Brain pericyte (primary cell): ENCODE measurements around the gene PPP2R3C.
"Not testable (repeated sequence)": the region's sequence is repeated elsewhere in the genome, so short reads cannot be mapped to it uniquely, and the experiment has no call there.

Source experiments
- DNase-seq: peaks from one replicate; pipeline ENCODE4 v3.0.0-alpha.2; 2012; ENCODE audit warnings: low read depth, low spot score

Gene PPP2R3C

DNA sequence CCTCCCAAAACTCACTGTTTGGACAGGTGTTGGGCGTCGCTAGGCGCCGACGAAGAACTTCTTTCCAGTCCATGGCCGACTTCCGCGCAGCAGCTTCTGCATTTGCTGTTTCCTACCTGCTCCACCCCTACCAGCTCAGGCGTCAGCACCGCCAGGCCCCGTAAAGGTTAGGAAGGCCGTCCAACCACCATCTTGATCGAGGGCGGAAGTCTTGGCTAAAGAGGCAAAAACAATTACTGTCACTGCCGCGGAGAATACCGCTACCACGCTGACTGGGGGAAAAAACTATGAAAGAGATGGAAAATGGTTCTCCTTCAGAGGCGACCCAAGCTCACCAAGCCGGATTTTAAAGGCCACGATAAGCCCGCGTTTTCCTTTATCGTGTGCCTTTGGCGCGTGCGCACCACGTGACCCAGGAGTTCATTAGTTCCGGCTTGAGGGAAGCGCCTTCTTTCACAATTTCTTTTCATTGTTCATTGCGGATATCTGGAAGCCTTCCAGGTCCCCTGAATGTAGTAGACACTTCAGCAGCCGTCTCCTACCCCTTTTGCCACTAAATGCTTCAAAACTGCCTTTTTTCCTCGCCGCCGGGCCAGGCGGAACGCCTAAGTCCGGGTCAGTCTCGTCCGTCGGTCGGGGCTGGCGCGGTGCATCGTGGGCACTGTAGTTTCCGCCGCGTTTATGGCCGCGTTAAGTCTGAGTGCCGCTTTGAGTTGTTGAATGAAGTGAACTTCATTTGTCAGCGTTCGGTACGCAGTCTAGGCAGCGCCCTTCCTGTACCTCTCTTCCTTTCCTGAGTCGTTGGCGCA is at the start of gene PPP2R3C, which contains the start of gene PRORP:
Gene PPP2R3C, minus strand, starts transcription at position 104 of the 809 bp plus-strand sequence. Its CDS starts 31 bp downstream, at position 73.
Gene PRORP, plus strand, starts transcription at position 666 of the 809 bp plus-strand sequence. CDS start 694 bp downstream, outside the sequence.
- DNase-seq: peak; percentile 93

DNA sequence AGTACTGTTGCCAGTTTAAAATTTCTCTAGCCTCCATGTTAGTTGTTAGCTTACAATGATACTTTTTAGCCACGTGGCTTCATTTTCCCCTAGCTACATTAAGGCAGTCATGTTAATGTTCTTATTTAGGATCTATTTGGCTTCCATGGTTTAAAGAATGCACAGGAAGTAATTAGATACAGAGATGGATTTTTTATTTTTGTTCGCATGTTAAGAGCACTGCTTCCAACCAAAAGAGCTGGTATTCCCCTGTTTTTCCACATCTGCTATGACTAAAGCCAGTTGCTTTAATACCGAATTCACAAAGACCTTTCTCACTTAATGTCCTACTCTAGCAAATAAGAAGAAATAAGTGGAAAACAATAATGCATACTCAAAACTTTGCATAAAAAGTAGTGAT is 45.7 kb upstream of the PPP2R3C start:
- DNase-seq: no peak

DNA sequence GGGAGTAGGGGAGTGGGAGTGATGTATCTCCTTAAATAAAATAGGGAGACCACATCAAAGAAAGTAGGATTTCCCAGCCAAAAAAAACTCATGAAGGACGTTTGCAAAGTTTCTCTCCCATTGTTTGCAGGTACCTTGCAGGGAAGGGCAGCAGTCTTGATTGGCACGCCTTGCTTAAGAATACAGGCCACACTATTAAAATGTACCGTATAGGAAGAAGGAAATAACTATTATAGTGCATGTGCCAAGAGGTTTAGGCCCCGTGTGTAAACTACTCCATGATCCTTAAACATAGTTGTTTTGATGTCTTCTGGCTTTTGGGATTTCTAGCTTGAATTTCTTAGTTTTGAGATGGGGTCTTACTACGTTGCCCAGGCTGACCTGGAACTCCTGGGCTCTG is 43.1 kb upstream of the PPP2R3C start:
- DNase-seq: no peak

DNA sequence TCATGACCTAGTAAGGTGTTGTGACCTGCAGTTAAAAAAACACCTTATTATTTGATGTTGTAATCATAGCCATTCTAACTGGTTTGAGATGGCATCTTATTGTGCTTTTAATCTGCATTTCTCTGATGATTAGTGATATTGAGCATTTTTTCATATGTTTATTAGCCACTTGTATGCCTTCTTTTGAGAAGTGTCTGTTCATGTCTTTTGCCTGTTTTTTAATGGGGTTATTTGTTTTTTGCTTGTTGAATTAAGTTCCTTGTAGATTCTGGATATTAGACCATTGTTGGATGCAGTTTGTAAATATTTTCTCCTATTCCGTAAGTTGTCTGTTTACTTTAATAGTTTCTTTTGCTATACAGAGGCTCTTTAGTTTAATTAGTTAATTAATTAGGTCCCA is 41.6 kb upstream of the PPP2R3C start:
- DNase-seq: no peak

DNA sequence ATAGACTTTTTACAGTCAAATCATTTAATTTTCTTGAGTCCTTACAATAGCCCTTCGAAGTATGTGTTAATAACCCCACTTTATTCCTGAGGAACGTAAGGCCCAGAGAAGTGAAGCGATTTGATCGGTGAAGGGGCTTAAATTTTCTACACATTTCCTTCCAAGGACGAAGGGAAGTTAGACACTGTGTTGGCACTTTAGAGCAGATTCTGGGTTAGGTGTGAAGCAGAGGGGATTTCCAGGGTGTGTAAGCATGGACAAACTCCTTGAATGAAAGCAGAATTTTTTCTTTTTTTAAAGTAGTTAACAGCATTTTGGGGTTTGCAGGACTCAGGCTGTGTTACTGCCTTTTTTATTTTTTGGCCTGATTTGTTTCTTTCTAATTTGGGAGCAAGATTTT is 39.4 kb upstream of the PPP2R3C start:
- DNase-seq: no peak

DNA sequence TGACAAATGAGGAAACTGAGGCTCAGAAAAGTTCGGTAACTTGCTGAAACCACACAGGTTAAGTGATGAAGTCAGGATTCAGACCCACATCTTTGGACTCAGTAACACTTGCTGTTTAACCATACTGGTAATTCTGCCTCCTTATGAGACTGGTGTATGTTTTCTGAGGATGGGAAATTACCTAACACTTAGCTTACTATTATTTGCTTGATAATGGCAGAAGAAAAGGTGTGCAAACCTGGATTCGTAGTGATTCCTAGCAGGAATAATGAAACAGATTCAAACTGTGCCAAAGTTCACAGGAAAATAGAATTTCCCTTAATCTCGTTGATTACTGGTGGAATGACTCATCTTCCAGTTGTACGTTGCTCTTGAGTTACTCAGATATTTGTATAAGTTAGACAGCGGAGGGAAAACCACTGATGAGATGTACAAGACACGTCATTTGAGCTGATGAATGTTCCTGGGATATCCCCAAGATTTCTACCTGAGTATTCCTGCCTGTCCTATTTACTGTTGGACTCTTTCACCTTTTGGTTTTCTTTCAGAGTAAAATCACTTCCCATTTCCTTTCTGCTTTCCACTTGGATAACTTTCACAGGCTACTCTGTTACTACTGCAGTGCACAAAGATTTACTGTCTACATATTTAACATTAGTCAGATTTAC is 38.1 kb upstream of the PPP2R3C start:
- peak; percentile 50 for DNase-seq

DNA sequence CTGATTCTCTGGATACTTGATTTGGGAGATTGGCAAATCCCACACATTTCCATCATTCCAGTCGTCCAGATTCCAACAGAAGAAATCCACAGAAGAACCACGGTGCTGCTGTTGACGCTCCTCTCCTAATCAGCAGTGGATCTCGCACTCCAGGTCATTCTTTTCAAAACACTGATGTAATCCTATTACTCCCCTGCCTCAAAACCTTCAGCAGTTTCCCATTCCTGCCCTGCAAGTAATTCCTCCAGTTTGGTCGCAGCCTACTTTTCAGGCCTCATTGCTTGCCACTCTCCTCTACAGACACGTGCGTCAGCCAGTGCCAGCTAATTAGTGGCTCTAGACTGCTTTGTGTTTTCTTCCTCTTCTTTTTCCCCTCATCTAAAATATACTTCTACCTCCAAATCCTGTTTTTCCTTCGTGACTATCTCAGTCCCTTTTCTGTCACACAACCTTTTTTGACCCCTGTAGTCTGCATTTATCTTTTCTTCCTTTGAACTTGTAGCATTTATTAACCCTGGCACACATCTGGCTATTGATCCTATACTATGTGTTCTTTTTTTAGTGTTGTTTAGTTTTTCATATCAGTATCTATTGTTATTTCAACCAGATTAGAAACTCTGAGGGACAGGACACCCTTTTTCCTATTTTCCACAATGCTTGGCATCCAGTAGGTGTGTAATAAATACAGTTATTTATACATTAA is 37.3 kb upstream of the PPP2R3C start:
- DNase-seq: no peak

DNA sequence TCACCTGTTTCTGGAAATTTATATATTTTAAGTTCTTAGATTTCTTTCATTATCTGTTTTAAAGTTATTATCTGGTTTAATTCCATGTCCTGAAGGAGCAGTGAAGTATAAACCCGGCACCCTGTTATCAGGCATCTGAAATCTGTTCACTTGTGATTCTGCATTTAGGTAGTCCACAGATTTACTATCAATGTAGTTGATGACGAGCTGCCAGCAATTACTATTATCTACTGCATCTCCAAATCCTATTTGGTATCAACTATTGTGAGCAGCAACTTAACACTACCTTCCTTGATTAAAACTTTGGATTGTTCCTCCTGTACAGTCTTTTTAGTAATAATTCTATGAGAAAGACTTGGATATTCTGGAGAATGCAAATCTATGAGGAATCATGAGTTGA is 36.7 kb upstream of the PPP2R3C start:
- DNase-seq: no peak

DNA sequence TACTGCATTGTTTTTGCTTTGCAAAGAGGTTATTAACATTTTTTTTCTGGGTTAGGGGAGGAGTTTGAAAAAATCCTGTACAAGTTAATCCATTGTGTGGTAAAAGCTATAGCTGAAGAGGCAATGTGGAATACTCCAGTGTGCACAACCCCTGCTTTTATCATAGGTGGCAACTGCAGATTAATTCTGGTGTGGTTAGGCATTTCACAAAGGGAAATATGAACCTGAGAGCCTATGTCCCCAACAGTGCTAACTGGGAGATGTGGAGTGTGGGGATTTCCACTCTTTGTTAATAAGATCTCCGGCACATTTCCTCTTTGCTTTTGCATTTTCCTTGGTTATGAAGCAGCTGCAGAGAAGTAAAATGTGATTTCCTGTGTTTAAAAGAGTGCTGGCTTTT is 34.2 kb upstream of the PPP2R3C start:
- no peak for DNase-seq

DNA sequence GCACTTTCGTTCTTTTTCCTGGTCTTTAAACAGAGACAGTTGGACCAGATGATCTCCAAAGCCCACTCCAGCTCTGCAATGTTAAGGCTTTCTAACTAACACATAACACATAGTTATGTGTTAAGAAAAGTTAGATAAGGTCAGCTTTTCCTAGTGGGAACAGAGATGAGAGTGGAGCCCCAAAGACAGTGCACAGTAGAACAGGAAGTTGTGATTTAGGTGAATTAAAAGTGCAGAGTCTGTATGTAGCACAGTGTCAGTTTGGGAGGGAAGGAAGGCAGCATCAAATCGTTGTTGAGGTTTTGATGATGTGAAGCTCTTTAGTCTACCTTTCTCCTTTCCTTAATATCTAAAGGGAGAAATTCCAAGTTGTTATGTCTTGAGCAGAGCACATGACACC is 32.2 kb upstream of the PPP2R3C start:
- DNase-seq: no peak

DNA sequence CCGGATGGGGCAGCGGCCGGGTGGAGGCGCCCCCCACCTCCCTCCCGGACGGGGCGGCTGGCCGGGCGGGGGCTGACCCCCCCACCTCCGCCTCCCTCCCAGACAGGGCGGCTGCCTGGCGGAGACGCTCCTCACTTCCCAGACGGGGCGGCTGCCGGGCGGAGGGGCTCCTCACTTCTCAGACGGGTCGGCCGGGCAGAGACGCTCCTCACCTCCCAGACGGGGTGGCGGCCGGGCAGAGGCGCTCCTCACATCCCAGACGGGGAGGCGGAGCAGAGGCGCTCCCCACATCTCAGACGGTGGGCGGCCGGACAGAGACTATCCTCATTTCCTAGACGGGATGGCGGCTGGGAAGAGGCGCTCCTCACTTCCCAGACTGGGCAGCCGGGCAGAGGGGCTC is 30.7 kb upstream of the PPP2R3C start:
- DNase-seq: not testable (repeated sequence)

DNA sequence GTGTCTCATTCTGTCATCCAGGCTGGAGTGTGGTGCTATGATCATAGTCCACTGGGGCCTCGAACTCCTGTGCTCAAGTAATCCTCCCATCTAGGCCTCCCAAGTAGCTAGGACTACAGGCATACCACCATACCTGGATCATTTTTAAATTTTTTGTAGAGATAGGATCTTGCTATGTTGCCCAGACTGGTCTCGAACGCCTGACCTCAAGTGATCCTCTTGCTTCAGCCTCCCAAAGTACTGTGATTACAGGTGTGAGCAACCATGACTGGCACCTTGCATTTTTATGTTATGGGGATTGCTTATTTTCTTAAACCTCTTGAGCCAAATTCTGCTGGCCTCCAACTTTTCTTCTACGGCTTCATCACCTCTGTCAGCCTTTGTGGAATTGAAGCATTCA is 27.4 kb upstream of the PPP2R3C start:
- DNase-seq: no peak

DNA sequence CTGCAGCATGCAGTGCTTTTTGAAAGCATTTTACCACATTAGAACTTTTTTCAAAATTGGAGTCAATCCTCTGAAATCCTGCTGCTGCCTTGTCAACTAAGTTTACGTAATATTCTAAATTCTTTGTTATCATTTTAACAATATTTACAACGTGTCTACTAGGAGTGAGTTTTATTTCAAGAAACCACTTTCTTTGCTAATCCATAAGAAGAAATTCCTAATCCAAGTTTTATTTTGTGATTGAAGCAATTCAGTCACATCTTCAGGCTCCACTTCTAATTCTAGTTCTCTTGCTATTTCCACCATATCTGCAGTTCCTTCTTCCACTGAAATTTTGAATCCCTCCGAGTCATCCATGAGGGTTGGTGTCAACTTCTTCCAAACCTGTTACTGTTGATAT is 25.9 kb upstream of the PPP2R3C start:
- DNase-seq: no peak

DNA sequence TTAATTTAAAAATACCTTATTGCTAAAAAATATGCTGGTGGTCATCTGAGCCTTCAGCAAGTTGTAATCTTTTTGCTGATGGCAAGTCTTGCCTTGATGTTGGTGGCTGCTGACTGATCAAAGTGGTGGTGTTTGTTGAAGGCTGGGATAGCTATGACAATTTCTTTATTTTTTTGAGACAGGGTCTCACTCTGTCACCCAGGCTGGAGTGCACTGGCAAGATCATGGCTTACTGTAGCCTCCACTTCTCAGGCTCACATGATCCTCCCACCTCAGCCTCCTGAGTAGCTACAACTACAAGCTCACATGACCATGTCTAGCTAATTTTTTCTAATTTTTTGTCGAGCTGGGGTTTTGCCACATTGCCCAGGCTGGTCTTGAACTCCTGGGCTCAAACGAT is 25.4 kb upstream of the PPP2R3C start:
- DNase-seq: no peak

DNA sequence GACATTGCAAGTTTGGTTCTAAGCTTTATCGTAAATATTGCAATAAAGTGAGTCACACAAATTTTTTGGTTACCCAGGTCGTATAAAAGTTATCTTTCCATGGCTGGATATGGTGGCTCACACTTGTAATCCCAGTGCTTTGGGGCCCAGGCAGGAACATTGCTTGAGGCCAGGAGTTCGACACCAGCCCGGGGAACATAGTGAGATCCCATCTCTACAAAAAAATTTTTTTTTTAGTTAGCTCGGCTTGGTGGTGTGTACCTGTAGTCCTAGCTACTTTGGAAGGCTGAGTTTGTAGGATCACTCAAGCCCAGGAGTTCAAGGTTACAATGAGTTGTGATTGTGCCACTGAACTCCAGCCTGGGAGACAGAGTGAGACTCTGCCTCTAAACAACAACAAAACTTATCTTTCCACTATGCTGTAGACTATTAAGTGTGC is 24.9 kb upstream of the PPP2R3C start:
- DNase-seq: no peak

DNA sequence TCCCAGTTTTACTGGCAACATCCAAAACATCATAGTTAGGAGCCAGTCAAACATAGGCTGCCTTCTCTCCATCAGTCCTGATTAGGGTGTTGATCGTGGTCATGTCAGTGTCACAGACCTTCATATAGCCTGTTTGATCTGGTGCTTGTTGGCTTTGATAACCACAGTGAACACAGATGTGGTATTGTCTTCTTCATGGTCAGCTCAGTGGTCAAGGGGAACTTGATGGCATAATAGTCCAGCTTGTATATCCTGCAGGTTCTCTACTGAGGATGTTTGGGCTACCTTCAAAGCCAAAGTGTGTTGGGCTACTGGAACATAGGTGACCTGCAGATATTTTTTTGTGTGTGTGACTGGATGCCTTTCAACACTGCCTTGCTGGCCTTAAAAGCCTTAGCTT is 22.2 kb upstream of the PPP2R3C start:
- no peak for DNase-seq

DNA sequence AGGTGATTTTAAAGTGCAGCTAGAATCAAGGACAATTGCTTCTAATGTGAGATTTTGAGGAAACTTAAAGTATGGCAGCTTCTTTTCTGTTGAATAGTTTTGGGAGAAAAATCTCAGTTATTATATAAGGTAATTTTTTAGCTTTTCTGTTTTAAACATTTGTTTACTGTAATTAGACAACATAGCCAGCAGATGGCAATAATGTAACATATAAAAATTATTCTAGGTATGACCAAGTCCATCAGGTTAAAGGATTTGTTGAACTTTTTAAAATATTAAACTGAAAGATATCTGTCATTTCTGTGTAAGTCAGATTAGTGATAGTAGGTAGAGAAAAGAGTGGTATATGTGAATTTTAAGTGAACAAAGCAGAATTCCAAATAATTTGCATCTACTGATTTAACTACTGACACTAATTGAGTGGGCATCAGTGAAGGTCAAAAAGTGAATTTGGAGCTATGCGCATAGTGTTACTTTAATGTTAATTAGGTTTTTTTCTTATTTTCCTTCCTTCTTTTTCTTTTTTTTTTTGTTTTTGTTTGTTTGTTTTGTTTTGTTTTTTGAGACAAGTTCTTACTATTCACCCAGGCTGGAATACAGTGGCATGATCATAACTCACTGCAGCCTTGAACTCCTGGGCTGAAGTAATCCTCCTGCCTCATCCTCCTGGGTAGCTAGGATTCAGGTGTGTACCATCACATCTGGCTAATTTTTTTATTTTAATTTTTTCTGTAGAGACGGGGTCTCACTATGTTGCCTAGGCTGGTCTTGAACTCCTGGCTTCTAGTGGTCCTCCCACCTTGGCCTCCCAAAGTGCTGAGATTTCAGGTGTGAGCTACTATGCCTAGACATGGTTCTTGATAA is 19.2 kb upstream of the PPP2R3C start:
- DNase-seq: no peak

DNA sequence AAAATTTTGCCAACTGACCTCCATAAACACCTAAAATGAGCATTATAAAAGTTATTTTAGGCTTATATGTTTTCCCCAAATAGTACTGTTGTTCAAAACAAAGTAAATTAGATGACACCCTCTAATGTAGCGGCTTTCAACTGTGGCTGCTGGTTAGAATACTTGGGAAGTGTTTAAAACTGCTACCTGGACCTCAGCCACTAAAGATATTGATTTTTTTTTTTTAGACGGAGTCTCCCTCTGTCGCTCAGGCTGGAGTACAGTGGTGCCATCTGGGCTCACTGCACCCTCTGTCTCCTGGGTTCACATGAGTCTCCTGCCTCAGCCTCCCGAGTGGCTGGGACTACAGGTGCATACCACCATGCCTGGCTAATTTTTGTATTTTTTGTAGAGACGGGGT is 16.8 kb upstream of the PPP2R3C start:
- no peak for DNase-seq

DNA sequence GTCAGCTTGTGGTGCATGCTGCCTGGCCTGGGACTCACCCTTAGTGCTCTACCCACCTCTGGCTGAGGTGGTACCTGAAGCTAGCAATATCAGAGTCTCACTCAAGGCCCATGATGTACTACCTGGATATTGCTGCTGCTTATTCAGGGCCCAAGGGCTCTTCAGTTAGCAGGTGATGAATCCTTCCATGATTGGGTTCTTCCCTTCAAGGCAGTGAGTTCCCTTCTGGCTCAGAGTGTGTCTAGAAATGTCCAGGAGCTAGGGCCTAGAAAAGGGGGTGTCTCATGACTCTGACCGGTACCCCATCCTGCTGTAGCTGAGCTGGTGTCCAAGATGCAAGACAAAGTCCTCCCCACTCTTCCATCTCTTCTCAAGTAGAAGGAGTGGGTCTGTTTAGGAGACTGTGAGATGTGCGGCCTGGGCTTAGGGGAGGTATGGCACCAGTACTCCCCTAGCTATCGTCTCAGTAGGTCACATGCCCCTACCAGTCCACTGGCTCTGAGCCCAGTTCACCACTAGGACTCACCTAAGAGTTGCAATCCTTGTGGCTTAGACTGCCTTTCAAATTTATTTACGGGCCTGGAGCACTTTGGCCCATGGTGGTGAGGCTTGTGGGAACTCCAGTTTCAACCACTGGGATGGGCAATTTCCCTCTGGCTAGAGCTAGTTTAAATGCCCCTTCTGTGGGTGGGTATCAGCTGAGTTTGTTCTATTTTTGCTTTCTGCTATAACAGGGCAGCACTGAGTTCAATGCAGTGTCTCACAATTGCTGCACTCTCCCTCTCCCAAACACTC is 12.7 kb upstream of the PPP2R3C start:
- DNase-seq: no peak

DNA sequence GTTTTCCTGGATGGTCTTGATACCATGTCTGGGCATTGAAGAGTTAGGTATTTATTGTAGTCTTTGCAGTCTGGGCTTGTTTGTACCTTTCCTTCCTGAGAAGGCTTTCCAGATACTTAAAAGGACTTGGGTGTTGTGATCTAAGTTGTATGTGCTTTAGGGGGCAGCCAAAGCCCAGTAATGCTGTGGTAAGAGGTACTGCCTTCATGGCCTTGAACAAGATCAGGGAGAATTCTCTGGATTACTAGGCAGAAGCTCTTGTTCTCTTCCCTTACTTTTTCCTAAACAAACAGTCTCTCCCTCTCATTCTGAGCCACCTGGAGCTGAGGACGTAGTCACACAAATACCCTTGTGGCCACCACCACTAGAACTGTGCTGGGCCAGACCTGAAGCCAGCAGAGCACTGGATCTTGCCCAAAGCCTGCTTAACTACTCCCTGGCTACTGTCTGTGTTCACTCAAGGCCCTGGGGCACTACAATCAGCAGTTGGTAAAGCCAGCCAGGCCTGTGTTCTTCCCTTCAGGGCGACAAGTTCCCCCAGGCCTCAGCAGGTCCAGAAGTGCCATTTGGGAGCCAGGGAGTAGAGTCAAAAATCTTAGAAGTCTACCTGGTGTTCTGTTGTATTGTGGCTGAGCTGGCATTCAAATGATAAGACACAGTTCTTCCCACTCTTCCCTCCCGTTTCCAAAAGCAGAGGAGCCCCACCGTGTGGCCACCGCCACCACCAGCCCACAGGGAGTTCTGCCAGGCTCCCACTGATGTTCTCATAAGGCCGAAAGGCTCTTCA is 11.9 kb upstream of the PPP2R3C start:
- no peak for DNase-seq
